HEK293 (cell line): Measurements from ENCODE around the gene TDP2.

Experiments
- ZFHX2 ChIP-seq: fragments of 450-650 bp; formaldehyde crosslinking; conservative IDR thresholded peaks from 2 replicates; pipeline ENCODE4 v1.5.1; 2016; ENCODE audit warnings: missing biosample characterization, missing genetic modification characterization
- ZFP3 ChIP-seq: fragments of 450-650 bp; formaldehyde crosslinking; IDR thresholded peaks from 2 replicates; pipeline ENCODE4 v1.5.1; 2016; ENCODE audit warnings: low read depth, missing biosample characterization, missing genetic modification characterization
- ZNF114 ChIP-seq: fragments of 450-650 bp; formaldehyde crosslinking; IDR thresholded peaks from 2 replicates; pipeline ENCODE4 v1.5.0; 2017; ENCODE audit warnings: missing biosample characterization, missing genetic modification characterization
- ZNF133 ChIP-seq: fragments of 450-650 bp; formaldehyde crosslinking; IDR thresholded peaks from 2 replicates; pipeline ENCODE4 v1.5.1; 2016; ENCODE audit warnings: missing biosample characterization, missing genetic modification characterization
- ZNF169 ChIP-seq: fragments of 450-650 bp; formaldehyde crosslinking; IDR thresholded peaks from 2 replicates; pipeline ENCODE4 v1.5.1; 2016; ENCODE audit warnings: missing biosample characterization, missing genetic modification characterization
- ZNF341 ChIP-seq: fragments of 450-650 bp; formaldehyde crosslinking; IDR thresholded peaks from 2 replicates; pipeline ENCODE4; 2016; ENCODE audit warnings: low read depth, missing biosample characterization, missing genetic modification characterization
- ZNF677 ChIP-seq: fragments of 450-650 bp; IDR thresholded peaks from 2 replicates; pipeline ENCODE4 v1.5.0; 2018; ENCODE audit warnings: missing biosample characterization, mild to moderate bottlenecking, missing genetic modification characterization, moderate library complexity
- ZNF777 ChIP-seq: fragments of 450-650 bp; formaldehyde crosslinking; IDR thresholded peaks from 2 replicates; pipeline ENCODE4 v1.5.1; 2017; ENCODE audit warnings: missing biosample characterization, missing genetic modification characterization, borderline replicate concordance
- TF ChIP-seq, protein P1 (sequence below): fragments of 450-650 bp; formaldehyde crosslinking; IDR thresholded peaks from 2 replicates; pipeline ENCODE4 v1.5.1; 2016; ENCODE audit warnings: missing biosample characterization, missing genetic modification characterization
- TF ChIP-seq, protein P2 (sequence below): fragments of 450-650 bp; formaldehyde crosslinking; IDR thresholded peaks from 2 replicates; pipeline ENCODE4 v1.5.1; 2016; ENCODE audit warnings: missing biosample characterization, missing genetic modification characterization, low read depth
- TF ChIP-seq, protein P3 (sequence below): fragments of 450-650 bp; formaldehyde crosslinking; IDR thresholded peaks from 2 replicates; pipeline ENCODE4 v1.5.1; 2017; ENCODE audit warnings: missing biosample characterization, missing genetic modification characterization
- TF ChIP-seq, protein P4 (sequence below): fragments of 450-650 bp; formaldehyde crosslinking; IDR thresholded peaks from 2 replicates; pipeline ENCODE4 v1.5.1; 2016; ENCODE audit warnings: missing biosample characterization, missing genetic modification characterization
- TF ChIP-seq, protein P5 (sequence below): fragments of 450-650 bp; formaldehyde crosslinking; IDR thresholded peaks from 2 replicates; pipeline ENCODE4 v1.5.1; 2016; ENCODE audit warnings: missing biosample characterization, missing genetic modification characterization

DNA sequence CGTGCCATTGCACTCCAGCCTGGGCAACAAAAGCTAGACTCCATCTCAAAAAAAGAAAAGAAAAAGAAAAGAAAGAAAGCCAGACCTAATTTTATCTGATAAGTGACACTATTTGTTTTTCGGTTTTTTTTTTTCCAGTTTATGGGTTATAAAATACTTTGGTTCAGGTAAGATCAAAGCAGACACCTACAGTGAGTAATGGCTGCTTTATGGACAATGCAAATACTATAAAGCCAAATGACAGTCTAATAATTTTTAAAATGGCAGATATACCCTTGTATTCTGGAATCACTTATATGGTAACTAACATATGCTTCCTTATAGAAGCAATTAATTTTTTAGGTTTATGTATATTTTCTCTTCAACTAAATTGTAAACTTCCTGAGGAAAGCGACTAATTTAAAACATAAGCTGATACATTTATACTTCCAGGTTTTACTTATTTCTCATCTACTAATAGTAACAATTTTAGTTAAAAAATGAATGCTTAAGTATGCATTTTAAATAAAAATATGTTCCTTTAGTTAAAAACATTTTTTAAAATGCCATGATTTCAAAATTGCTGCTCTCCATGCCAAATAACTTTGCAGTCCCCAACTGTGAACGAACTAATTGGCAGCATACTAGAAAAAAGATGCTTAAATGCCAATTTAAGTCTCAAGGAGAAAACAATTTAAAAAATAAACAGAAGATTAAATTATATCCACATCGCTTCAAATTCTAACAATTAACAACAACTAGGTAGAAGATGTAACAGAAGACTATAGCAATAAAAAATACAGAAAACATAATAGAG, 59.2 kb downstream of the TDP2 start:
- TF ChIP-seq ZNF341: no peak
- TF ChIP-seq ZNF677: no peak
- TF ChIP-seq, protein P1, sequence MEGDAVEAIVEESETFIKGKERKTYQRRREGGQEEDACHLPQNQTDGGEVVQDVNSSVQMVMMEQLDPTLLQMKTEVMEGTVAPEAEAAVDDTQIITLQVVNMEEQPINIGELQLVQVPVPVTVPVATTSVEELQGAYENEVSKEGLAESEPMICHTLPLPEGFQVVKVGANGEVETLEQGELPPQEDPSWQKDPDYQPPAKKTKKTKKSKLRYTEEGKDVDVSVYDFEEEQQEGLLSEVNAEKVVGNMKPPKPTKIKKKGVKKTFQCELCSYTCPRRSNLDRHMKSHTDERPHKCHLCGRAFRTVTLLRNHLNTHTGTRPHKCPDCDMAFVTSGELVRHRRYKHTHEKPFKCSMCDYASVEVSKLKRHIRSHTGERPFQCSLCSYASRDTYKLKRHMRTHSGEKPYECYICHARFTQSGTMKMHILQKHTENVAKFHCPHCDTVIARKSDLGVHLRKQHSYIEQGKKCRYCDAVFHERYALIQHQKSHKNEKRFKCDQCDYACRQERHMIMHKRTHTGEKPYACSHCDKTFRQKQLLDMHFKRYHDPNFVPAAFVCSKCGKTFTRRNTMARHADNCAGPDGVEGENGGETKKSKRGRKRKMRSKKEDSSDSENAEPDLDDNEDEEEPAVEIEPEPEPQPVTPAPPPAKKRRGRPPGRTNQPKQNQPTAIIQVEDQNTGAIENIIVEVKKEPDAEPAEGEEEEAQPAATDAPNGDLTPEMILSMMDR: no peak
- TF ChIP-seq ZNF133 (tag by site-specific recombination): no peak
- TF ChIP-seq ZNF114 (tag by site-specific recombination): no peak
- TF ChIP-seq ZFHX2: no peak
- TF ChIP-seq ZFP3: no peak
- TF ChIP-seq ZNF169 (tag by site-specific recombination): no peak
- TF ChIP-seq, protein P2, sequence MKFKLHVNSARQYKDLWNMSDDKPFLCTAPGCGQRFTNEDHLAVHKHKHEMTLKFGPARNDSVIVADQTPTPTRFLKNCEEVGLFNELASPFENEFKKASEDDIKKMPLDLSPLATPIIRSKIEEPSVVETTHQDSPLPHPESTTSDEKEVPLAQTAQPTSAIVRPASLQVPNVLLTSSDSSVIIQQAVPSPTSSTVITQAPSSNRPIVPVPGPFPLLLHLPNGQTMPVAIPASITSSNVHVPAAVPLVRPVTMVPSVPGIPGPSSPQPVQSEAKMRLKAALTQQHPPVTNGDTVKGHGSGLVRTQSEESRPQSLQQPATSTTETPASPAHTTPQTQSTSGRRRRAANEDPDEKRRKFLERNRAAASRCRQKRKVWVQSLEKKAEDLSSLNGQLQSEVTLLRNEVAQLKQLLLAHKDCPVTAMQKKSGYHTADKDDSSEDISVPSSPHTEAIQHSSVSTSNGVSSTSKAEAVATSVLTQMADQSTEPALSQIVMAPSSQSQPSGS (tag by site-specific recombination): no peak
- no peak for TF ChIP-seq ZNF777 (tag by site-specific recombination)
- TF ChIP-seq, protein P3, sequence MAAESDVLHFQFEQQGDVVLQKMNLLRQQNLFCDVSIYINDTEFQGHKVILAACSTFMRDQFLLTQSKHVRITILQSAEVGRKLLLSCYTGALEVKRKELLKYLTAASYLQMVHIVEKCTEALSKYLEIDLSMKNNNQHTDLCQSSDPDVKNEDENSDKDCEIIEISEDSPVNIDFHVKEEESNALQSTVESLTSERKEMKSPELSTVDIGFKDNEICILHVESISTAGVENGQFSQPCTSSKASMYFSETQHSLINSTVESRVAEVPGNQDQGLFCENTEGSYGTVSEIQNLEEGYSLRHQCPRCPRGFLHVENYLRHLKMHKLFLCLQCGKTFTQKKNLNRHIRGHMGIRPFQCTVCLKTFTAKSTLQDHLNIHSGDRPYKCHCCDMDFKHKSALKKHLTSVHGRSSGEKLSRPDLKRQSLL: no peak
- TF ChIP-seq, protein P4, sequence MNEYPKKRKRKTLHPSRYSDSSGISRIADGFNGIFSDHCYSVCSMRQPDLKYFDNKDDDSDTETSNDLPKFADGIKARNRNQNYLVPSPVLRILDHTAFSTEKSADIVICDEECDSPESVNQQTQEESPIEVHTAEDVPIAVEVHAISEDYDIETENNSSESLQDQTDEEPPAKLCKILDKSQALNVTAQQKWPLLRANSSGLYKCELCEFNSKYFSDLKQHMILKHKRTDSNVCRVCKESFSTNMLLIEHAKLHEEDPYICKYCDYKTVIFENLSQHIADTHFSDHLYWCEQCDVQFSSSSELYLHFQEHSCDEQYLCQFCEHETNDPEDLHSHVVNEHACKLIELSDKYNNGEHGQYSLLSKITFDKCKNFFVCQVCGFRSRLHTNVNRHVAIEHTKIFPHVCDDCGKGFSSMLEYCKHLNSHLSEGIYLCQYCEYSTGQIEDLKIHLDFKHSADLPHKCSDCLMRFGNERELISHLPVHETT: no peak
- TF ChIP-seq, protein P5, sequence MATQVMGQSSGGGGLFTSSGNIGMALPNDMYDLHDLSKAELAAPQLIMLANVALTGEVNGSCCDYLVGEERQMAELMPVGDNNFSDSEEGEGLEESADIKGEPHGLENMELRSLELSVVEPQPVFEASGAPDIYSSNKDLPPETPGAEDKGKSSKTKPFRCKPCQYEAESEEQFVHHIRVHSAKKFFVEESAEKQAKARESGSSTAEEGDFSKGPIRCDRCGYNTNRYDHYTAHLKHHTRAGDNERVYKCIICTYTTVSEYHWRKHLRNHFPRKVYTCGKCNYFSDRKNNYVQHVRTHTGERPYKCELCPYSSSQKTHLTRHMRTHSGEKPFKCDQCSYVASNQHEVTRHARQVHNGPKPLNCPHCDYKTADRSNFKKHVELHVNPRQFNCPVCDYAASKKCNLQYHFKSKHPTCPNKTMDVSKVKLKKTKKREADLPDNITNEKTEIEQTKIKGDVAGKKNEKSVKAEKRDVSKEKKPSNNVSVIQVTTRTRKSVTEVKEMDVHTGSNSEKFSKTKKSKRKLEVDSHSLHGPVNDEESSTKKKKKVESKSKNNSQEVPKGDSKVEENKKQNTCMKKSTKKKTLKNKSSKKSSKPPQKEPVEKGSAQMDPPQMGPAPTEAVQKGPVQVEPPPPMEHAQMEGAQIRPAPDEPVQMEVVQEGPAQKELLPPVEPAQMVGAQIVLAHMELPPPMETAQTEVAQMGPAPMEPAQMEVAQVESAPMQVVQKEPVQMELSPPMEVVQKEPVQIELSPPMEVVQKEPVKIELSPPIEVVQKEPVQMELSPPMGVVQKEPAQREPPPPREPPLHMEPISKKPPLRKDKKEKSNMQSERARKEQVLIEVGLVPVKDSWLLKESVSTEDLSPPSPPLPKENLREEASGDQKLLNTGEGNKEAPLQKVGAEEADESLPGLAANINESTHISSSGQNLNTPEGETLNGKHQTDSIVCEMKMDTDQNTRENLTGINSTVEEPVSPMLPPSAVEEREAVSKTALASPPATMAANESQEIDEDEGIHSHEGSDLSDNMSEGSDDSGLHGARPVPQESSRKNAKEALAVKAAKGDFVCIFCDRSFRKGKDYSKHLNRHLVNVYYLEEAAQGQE (tag by site-specific recombination): no peak
